ENCODE measurements around the gene F2.

Gene F2

DNA sequence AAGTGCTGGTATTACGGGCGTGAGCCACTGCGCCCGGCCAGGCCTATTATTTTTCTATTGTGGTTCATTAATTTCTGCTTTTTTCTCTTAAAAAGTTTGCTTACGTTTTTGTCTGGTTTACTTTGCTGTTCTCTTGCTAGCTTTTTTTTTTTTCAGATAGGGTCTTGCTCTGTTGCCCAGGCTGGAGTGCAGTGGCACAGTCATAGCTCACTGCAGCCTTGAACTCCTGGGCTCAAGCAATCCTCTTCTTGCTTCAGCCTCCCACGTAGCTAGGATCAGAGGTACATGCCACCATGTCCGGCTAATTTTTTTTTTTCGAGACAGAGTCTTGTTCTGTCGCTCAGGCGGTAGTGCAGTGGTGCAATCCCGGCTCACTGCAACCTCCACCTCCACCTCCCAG lies 18.7 kb downstream of the F2 start:
- TF ChIP-seq, protein P1, sequence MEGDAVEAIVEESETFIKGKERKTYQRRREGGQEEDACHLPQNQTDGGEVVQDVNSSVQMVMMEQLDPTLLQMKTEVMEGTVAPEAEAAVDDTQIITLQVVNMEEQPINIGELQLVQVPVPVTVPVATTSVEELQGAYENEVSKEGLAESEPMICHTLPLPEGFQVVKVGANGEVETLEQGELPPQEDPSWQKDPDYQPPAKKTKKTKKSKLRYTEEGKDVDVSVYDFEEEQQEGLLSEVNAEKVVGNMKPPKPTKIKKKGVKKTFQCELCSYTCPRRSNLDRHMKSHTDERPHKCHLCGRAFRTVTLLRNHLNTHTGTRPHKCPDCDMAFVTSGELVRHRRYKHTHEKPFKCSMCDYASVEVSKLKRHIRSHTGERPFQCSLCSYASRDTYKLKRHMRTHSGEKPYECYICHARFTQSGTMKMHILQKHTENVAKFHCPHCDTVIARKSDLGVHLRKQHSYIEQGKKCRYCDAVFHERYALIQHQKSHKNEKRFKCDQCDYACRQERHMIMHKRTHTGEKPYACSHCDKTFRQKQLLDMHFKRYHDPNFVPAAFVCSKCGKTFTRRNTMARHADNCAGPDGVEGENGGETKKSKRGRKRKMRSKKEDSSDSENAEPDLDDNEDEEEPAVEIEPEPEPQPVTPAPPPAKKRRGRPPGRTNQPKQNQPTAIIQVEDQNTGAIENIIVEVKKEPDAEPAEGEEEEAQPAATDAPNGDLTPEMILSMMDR (IDR thresholded peaks at IDR 0.05; ENCODE audit: low read depth, low read length, missing control alignments) = no peak
- H3K4me3 ChIP-seq (ENCODE audit: low read depth, low read length) = no peak overlapping the region
- DNase-seq (ENCODE audit: low read depth) = no peak
- in situ Hi-C loops (cut with HindIII; ENCODE audit: low sequenced_read_pairs) = no loop called here

DNA sequence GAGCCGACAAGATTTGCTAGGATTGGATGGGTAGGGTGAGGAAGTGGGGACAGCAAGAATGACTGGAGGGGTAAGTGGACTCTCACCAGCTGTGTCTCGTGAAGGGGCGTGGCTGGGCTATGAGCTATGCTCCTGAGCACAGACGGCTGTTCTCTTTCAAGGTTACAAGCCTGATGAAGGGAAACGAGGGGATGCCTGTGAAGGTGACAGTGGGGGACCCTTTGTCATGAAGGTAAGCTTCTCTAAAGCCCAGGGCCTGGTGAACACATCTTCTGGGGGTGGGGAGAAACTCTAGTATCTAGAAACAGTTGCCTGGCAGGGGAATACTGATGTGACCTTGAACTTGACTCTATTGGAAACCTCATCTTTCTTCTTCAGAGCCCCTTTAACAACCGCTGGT lies 19.9 kb downstream of the F2 start:
- in situ Hi-C loops (cut with HindIII; ENCODE audit: low sequenced_read_pairs) = no loop called here
- DNase-seq (ENCODE audit: low read depth) = no peak
- TF ChIP-seq, protein P1 (IDR thresholded peaks at IDR 0.05; ENCODE audit: low read depth, low read length, missing control alignments) = no peak
- H3K4me3 ChIP-seq (ENCODE audit: low read depth, low read length) = no peak overlapping the region

DNA sequence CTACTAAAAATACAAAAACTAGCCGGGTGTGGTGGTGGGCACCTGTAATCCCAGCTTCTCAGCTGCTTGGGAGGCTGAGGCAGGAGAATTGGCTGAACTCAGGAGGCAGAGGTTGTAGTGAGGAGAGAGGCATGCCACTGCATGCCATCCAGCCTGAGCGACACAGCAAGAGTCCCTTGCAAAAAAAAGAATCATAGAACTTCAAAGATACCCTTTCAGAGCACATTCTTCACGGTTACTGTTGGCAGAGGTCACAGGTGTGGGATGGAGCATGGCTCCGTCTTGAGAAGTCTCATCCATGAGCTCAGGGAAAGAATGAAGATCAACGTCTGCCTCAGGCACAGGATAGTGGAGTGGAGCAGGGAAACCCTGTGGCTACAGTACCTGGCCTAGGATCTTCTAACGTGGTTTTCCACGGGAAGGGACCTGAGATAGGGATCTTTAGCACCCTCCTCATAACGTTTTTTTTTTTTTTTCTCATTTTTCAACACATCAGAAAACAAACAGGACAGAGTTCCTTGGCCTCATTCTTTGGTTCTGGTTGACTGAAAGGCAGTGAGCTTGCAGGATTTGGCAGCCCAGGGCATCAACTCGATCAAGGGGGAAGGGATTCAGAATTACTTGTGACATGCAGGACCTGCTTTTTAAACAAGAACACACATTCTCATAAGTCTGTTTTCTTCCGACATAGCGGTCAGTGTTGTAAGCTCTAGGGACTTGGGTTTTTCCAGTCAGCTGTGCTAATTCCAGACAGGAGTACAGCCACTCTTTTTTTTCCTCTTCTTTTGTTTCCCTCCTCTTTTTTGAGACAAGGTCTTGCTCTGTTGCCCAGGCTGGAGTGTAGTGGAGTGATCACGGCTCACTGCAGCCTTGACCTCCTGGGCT lies 22.8 kb downstream of the F2 start:
- H3K4me3 ChIP-seq (ENCODE audit: low read depth, low read length) = no peak overlapping the region
- no peak for DNase-seq (ENCODE audit: low read depth)
- TF ChIP-seq, protein P1 (IDR thresholded peaks at IDR 0.05; ENCODE audit: low read depth, low read length, missing control alignments) = no peak
- in situ Hi-C loops (cut with HindIII; ENCODE audit: low sequenced_read_pairs) = no loop called here

DNA sequence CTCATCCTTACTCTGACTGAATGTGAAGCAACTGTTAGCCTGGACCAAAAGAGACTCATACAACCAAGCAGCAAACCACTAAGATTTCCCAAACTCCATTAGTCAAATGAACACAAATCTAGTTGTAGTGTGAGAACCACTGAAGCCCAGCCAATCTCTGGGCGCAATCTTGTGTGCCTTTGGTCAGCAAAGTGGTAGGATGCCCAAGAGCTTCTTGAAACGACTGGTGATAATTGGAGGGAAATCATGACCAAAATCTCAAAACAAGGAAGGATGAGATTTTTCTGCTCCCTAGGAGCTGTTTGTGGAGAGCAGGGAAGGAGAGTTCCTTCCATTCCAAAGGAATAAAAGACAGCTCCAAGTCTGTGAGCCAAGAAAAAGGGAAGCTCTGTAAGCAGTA lies 24.0 kb downstream of the F2 start:
- H3K4me3 ChIP-seq (ENCODE audit: low read depth, low read length) = no peak overlapping the region
- DNase-seq (ENCODE audit: low read depth) = no peak
- TF ChIP-seq, protein P1 (IDR thresholded peaks at IDR 0.05; ENCODE audit: low read depth, low read length, missing control alignments) = no peak
- in situ Hi-C loops (cut with HindIII; ENCODE audit: low sequenced_read_pairs) = no loop called here

DNA sequence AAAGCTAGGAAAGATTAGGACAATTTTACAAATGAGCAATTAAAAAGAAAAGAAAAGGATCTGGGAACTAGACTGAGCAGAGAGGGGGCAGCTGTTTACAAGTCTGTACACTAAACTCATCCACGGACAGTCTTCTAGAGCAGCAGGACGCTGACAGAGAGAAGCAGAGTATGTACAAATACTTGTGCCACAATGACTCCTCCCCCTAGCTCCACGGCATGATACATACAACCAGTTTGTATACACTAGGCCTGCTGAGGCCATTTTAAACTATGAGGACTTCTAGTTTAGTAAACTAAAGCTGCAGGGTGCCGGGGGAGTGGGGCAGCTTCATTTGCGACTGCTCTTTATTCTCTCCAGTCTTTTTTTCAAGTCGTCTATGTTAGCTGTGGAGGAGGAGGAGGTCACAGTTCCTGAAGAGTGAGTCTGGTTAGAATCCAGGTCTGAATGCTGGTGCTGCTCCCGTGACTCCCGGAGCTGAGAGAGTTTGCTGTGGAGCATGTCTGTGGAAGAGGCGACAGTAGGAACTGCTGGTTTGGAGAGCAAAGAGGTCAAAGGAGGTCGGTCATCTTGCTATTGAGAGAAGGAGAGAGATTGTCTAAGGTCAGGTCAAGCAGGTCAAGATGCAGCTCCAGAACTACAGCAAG lies 24.8 kb downstream of the F2 start:
- DNase-seq (ENCODE audit: low read depth) = peak; percentile 18
- in situ Hi-C loops (cut with HindIII; ENCODE audit: low sequenced_read_pairs) = no loop called here
- H3K4me3 ChIP-seq (ENCODE audit: low read depth, low read length) = no peak overlapping the region
- TF ChIP-seq, protein P1 (IDR thresholded peaks at IDR 0.05; ENCODE audit: low read depth, low read length, missing control alignments) = no peak

DNA sequence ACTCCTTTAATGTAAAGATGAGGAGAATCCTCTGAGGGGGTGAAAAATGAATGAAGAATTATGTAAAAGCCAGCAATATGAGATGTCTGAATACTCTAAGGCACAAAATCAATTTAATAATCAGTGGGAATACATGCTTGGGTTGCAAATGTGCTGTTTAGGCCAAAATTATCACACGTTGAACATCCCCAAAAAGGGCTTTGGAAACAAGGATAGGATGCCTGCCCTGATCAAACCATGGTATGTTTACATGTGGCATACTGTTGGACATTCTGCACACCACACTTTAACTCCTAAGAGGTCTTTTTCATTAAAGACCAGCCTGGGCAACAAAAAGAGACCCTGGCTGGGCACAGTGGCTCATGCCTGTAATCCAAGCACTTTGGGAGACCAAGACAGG lies 26.3 kb downstream of the F2 start:
- TF ChIP-seq, protein P1 (IDR thresholded peaks at IDR 0.05; ENCODE audit: low read depth, low read length, missing control alignments) = no peak
- in situ Hi-C loops (cut with HindIII; ENCODE audit: low sequenced_read_pairs) = no loop called here
- DNase-seq (ENCODE audit: low read depth) = no peak
- no peak overlapping the region for H3K4me3 ChIP-seq (ENCODE audit: low read depth, low read length)
